Left ventricle myocardium inferior (tissue), 1 donor: ENCODE results near the gene SLC48A1. TPM values are rescaled to one million over a fixed set of nuclear protein-coding genes. Genes with fewer than 3 reads are reported as not detected.

ENCODE experiments used
- DNase-seq: peaks from one replicate; pipeline ENCODE4 v3.0.0-alpha.2; 2020
- H3K27ac ChIP-seq: fragments of 200-600 bp; replicated peaks from 2 replicates; pipeline ENCODE4 v1.8.0; 2021
- H3K27me3 ChIP-seq: fragments of 200-600 bp; 2 replicates; pipeline ENCODE4 v1.8.0; 2021; ENCODE audit warnings: low read depth
- H3K36me3 ChIP-seq: fragments of 200-600 bp; 2 replicates; pipeline ENCODE4 v1.8.0; 2021
- H3K4me1 ChIP-seq: fragments of 200-600 bp; 2 replicates; pipeline ENCODE4 v1.8.0; 2021
- H3K4me3 ChIP-seq: fragments of 200-600 bp; 2 replicates; pipeline ENCODE4 v1.8.0; 2021; ENCODE audit warnings: mild to moderate bottlenecking, moderate library complexity
- H3K9me3 ChIP-seq: fragments of 200-600 bp; replicated peaks from 2 replicates; pipeline ENCODE4 v1.8.0; 2021
- intact Hi-C: fragments of 100-400 bp; cut with micrococcal nuclease; formaldehyde crosslinking; loops from one replicate; pipeline ENCODE4 v1.11.0; 2022
- total RNA-seq: library from RNA; stranded (reverse); fragmentation: NEBNext Ultra II Directional; extraction: Animal tissue kit (Norgen Biotek cat#: 25700); gene quantifications from one replicate; pipeline ENCODE4 v1.2.1, GENCODE V29; 2021
- TF ChIP-seq, protein P1 (sequence below): fragments of 200-600 bp; IDR thresholded peaks from 2 replicates; pipeline ENCODE4 v1.8.0; 2021; ENCODE audit warnings: antibody characterized with exemption, mild to moderate bottlenecking, borderline replicate concordance
- donor health status: DM: no; HTN: yes; CAD: no; lungs with severe emphysema.

The SLC48A1 gene
- total RNA-seq, 1 donor from 2014 or later = 25.3 TPM

DNA sequence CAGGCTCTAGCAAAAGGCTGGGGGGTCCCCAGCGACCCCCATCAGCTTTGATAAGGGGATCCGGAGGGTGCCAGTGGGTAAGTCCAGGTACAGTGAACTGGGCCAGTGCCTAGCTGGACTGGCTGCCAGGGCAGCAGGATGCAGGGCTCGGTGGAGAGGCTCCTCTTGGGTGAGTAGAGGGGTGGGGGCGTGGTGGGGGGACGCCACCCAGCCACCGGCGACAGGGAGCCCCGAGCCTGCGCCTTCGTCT lies 14.5 kb upstream of the SLC48A1 start:
- TF ChIP-seq, protein P1, sequence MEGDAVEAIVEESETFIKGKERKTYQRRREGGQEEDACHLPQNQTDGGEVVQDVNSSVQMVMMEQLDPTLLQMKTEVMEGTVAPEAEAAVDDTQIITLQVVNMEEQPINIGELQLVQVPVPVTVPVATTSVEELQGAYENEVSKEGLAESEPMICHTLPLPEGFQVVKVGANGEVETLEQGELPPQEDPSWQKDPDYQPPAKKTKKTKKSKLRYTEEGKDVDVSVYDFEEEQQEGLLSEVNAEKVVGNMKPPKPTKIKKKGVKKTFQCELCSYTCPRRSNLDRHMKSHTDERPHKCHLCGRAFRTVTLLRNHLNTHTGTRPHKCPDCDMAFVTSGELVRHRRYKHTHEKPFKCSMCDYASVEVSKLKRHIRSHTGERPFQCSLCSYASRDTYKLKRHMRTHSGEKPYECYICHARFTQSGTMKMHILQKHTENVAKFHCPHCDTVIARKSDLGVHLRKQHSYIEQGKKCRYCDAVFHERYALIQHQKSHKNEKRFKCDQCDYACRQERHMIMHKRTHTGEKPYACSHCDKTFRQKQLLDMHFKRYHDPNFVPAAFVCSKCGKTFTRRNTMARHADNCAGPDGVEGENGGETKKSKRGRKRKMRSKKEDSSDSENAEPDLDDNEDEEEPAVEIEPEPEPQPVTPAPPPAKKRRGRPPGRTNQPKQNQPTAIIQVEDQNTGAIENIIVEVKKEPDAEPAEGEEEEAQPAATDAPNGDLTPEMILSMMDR = no peak
- intact Hi-C loops = no loop called here
- no peaks in the 10 kb centered on the region for H3K9me3 ChIP-seq
- no peak for DNase-seq
- peak overlapping the region; percentile 90 for H3K27ac ChIP-seq
- no peaks in the 10 kb centered on the region for H3K36me3 ChIP-seq
- peaks cover 77% of the 10 kb centered on the region for H3K4me1 ChIP-seq
- H3K27me3 ChIP-seq = no peaks in the 10 kb centered on the region
- peak overlapping the region; percentile 71 for H3K4me3 ChIP-seq

DNA sequence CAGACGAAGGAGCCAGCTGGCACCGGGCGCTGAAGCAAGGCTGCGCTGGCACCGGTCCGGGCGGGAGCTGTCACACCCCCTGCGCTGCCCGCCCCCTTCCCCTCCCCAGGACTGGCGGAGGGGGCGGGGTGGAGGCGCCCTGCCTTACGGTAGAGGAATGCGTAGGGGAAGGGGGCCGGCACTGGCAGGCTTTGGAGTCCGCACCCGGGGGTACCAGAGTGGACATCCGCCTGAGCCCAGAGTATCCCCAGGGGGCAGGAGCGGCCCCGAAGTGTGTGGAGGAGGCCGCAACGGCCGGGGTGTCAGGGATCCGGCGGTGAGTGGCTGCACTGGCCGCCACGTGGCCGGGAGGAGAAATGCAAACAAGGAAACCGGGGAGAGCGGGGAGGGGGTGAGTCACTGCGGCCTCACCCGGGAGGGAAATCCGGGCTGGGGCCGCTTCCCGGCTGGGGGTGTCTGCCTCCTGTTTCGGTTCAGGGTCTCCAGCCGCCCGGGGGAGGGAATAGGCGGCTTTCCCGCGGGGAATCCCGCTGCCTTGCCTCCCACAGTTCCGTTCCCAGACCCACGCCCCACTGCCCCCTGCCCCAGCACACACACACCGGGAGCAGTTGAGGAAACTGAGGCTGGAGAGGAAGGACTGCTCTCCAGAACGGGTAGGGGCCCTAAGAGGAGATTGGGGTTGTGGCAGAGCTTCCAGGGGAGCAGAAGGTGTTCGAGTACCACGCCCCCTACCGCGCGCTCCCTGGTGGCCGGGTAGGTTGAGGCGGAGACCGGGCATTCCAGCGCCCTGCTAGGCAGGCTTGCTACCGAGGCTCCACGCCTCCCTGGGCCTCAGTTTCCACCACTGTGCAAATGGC lies 14.0 kb upstream of the SLC48A1 start, which contains the start of gene RAPGEF3:
Gene RAPGEF3 (minus strand): TSS at position 47 of the 857 bp plus-strand sequence. CDS start 324 bp downstream, outside the sequence.
- intact Hi-C loops = no loop called here
- TF ChIP-seq, protein P1 = peak; percentile 66
- Histone ChIP-seq H3K4me1 (peaks cover 76% of the 10 kb centered on the region), H3K36me3 (no peaks in the 10 kb centered on the region), H3K27me3 (no peaks in the 10 kb centered on the region), H3K4me3 (peak within 1 kb of the TSS; percentile 71), H3K9me3 (no peaks in the 10 kb centered on the region), H3K27ac (peak within 1 kb of the TSS; percentile 90)
- DNase-seq = peak; percentile 87

DNA sequence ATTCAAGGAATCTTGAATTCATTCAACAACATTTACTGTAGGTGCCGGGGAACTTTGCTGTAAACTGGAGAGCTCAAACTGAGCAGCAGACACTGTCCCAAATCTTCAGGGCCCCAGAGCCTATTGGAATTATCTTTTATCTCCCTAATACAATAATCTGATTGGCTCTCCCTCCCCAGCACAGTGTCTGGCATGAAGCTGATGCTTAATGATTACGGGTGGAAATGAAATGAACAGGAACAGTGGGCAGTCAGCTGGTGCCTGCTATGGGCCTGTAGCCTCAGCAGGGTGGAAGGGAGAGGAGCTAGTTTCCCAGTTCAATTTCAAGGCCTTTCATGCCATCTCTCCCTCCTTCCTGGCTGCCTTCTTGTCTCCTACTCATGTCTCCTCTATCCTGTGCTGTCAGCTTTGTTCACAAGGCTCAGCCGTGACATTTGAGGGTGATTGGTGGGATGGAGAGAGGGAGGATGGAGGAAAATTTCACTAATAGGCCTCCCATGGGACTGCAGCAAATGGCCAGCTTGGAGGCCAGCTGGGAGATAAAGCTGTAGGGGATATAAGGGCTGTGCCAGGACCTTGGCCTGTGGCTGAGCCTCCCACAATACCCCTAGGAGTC lies 10.1 kb upstream of the SLC48A1 start:
- TF ChIP-seq, protein P1 = no peak
- Histone ChIP-seq H3K9me3 (no peaks in the 10 kb centered on the region), H3K4me1 (peaks cover 67% of the 10 kb centered on the region), H3K27ac (no peak overlapping the region), H3K4me3 (no peak overlapping the region), H3K27me3 (no peaks in the 10 kb centered on the region), H3K36me3 (no peaks in the 10 kb centered on the region)
- DNase-seq = no peak
- intact Hi-C loops = no loop called here

DNA sequence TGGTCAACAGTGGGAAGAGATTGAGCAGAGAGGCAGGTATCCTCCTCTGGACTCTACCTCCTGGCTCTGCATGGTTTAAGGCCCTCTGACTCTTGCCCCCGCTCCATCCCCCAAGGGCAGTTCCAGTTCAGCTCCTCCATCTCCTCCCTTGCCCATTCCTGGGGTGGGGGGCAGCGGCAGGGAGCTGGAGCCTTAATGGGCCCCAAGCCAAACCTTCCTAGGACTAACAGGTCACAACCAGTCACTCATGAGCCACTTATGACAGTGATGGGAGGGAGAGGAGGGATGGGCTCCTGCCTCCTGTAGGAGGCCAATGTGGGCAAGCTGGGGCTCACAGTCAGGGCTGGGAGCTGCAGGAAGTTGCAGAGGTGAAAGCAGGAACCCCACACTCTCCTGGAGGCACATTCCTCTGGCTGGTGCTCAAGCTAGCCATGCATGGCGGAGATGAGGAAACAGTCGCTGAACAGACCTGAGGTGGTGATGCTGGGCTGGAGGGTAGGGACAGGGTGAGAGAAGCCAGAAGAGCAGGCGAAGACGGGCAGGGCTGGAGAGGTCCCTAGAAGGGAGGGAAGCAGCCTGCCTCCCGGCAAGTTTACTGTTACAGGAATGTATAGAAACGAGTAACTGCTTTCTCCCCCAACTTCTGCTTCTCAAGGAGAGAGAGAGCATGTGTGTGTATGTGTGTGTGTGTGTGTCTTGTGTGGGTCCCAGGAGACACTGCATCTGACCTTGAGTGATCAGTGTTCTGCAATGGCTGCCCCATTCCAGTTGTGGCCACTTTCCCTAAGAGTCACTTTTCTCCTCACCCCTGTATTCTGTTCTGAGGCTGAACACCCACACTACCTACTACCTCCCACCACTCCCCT lies 9.3 kb upstream of the SLC48A1 start:
- H3K27me3 ChIP-seq = no peaks in the 10 kb centered on the region
- TF ChIP-seq, protein P1 = no peak
- H3K27ac ChIP-seq = no peak overlapping the region
- intact Hi-C loops = no loop called here
- H3K4me1 ChIP-seq = peaks cover 67% of the 10 kb centered on the region
- H3K9me3 ChIP-seq = no peaks in the 10 kb centered on the region
- no peak overlapping the region for H3K4me3 ChIP-seq
- no peaks in the 10 kb centered on the region for H3K36me3 ChIP-seq
- DNase-seq = no peak

DNA sequence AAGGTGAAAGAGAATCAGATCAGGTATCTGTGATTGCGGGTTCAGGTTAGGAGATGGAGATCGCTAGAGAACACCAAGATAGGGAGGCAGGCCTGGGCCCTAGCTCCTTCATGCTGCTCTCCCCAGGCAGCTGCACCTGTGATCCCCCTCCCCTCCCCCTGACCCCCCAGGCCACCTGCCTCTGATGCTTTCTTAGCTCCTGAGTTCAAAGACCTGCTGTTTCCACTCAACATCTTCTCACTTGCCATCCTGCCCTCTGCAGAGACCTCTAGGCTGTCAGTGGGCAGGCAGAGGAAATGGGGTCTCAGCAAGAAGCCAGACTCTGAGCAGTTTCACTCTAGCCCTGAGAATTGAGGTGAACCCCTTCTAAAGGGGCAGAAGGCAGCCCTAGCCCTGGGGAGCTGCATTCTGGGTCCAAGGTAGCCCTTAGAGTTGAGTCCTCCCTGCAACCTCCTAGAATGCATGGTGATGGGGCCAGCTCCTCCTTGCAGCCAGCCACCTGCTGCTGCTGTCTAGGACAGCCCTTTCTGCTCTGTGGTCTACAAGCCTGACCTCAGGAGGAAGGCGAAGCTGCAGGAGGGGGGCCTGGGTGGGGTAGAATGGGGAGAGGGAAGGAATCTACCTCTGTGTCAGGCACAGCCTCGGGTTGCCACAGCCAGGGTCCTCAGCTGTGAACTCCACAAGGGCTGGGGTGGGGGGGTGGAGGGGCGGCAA lies 6.4 kb upstream of the SLC48A1 start:
- no peak overlapping the region for H3K27ac ChIP-seq
- TF ChIP-seq, protein P1 = no peak
- intact Hi-C loops = loop anchor here (5.0 kb wide), 1 partner anchor 49 kb away; no protein-coding TSS in a partner anchor
- H3K36me3 ChIP-seq = no peaks in the 10 kb centered on the region
- no peaks in the 10 kb centered on the region for H3K9me3 ChIP-seq
- no peaks in the 10 kb centered on the region for H3K27me3 ChIP-seq
- peaks cover 56% of the 10 kb centered on the region for H3K4me1 ChIP-seq
- DNase-seq = no peak
- H3K4me3 ChIP-seq = no peak overlapping the region
